ENCODE data around the gene ASIP.

- TF ChIP-seq POLR2AphosphoS5 (IDR thresholded peaks at IDR 0.05; ENCODE audit: low read depth, low read length) (no peak), FOXP2 (optimal IDR thresholded peaks at IDR 0.05; ENCODE audit: borderline replicate concordance, extremely low read depth, extremely low read length, insufficient read depth) (no peak)
Measured at GRCh38 chr20:34315236-34315635, 74.0 kb downstream of the ASIP start.

Data from PFSK-1 (cell line).